Right kidney (tissue), 1 donor: ENCODE measurements around the gene IL2RG.
A peak's percentile ranks its signal among the peaks of the same experiment; 100 is the strongest.

Experiments
- DNase-seq: peaks from one replicate; pipeline ENCODE4 v3.0.0-alpha.2; 2016

The IL2RG gene

GRCh38 chrX:71068044-71068918 lies 43.1 kb downstream of the IL2RG start, which contains the start of gene SNX12:
SNX12 (minus strand) TSS chrX:71068334; CDS start chrX:71068306, 28 bp downstream.
- DNase-seq: peak; percentile 93

DNA sequence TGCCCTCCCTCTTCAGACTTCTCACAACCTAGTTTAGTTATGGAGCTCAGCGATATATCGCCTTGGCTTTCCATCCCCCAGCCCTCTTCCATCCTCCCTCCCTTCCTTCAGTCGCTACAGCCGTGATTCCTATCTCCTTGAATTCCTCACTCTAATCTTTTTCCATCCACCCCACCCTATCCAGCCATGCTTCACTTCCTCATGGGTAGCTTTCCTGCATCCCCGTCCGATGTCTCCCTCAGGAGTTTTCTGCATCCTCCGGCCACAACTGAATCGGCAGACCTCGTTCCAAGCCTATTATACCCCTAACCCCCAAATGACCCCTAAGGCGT lies 43.7 kb downstream of the IL2RG start:
- no peak for DNase-seq

GRCh38 chrX:71067089-71067488 lies 44.3 kb downstream of the IL2RG start:
- DNase-seq: no peak

DNA sequence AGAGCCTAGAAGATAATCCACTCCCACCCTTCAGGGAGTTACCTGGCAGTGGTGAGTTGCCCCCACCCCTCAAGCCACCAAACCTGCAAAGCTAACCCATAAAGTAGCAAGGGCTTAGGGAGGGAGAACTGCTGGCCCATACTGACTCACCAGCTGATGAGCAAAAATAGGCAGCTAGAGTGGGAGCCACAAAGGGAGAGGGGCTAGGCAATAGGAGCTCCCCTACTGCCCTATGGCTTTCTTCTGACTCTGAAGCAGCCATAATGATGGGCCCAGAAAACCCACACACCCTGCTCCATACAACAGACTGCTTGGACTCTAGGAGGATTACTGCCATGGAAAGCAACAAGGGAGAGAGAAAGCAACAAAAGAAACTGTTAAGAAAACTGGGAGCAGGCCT lies 51.2 kb downstream of the IL2RG start:
- no peak for DNase-seq

GRCh38 chrX:71057848-71058530 lies 53.4 kb downstream of the IL2RG start:
- DNase-seq: no peak
